Breast epithelium (tissue), 4 donors: ENCODE measurements around the gene SLIT1. TPM values are rescaled to one million over a fixed set of nuclear protein-coding genes. Genes with fewer than 3 reads are reported as not detected.

Experiments
- DNase-seq, 2 donors: peaks; one replicate each; pipeline ENCODE4 v3.0.0-alpha.2; 2019; ENCODE audit warnings: low spot score in 2 of 2
- H3K27ac ChIP-seq, 2 donors: fragments of 200-600 bp; sonication (generic) in 1 of 2; one replicate each; pipeline ENCODE4 v1.5.1; 2016 to 2019; ENCODE audit warnings: mild to moderate bottlenecking in 1 of 2
- H3K27me3 ChIP-seq, 2 donors: fragments of 200-600 bp; sonication (generic) in 1 of 2; one replicate each; pipeline versions ENCODE4 v1.5.1 to v1.6.0; 2017 to 2019; ENCODE audit warnings: control low read depth in 1 of 2, mild to moderate bottlenecking in 1 of 2
- H3K36me3 ChIP-seq: fragments of 200-600 bp; one replicate; pipeline ENCODE4 v1.5.1; 2019
- H3K4me1 ChIP-seq, 2 donors: fragments of 200-600 bp; sonication (generic); one replicate each; pipeline ENCODE4 v1.5.1; 2016 to 2019; ENCODE audit warnings: control low read depth in 1 of 2
- H3K4me3 ChIP-seq, 3 donors: fragments of 200-600 bp; sonication (generic); 1 replicate in 2 of 3; 2 replicates in 1 of 3; pipeline ENCODE4 v1.5.1; 2016 to 2019; ENCODE audit warnings: mild to moderate bottlenecking in 3 of 3, moderate library complexity in 2 of 3
- H3K9me3 ChIP-seq, 2 donors: fragments of 200-600 bp; sonication (generic) in 1 of 2; one replicate each; pipeline ENCODE4 v1.5.1; 2016 to 2019; ENCODE audit warnings: control low read depth in 1 of 2
- CTCF ChIP-seq, 3 donors: fragments of 450-650 bp; IDR thresholded peaks; one replicate each; pipeline ENCODE4 v1.5.1; 2016 to 2017; ENCODE audit warnings: antibody characterized with exemption in 3 of 3, mild to moderate bottlenecking in 3 of 3, moderate library complexity in 3 of 3
- POLR2A ChIP-seq: fragments of 450-650 bp; IDR thresholded peaks from one replicate; pipeline ENCODE4 v1.6.1; 2016; ENCODE audit warnings: antibody characterized with exemption, mild to moderate bottlenecking, moderate library complexity
- POLR2AphosphoS5 ChIP-seq, 3 donors: sonication (generic); formaldehyde crosslinking; IDR thresholded peaks; one replicate each; pipeline ENCODE4 v1.6.1; 2017; ENCODE audit warnings: antibody characterized with exemption in 3 of 3
- intact Hi-C: fragments of 100-400 bp; cut with DNase I; formaldehyde crosslinking; loops from one replicate; pipeline ENCODE4 v1.15.1; 2023; ENCODE audit warnings: low total_unique reads
- total RNA-seq, 3 donors: library from RNA; depleted of rRNA; stranded (reverse); fragments of >200 nt; gene quantifications; one replicate each; pipeline ENCODE4 v1.1.0, GENCODE V29; 2016

SLIT1 gene
- total RNA-seq, 3 donors from 2014 or later = under 0.01 to 0.44 (median 0.16) TPM

GRCh38 chr10:97043563-97043855 lies 142.2 kb downstream of the SLIT1 start:
- H3K36me3 ChIP-seq = no peaks in the 10 kb centered on the region
- H3K27ac ChIP-seq = no peak overlapping the region
- H3K27me3 ChIP-seq = no peaks in the 10 kb centered on the region
- no peak for DNase-seq
- H3K9me3 ChIP-seq = no peaks in the 10 kb centered on the region
- no peak for TF ChIP-seq POLR2AphosphoS5 (IDR thresholded peaks at IDR 0.05)
- no peak for TF ChIP-seq POLR2A
- no peak for TF ChIP-seq CTCF (IDR thresholded peaks at IDR 0.05)
- intact Hi-C loops = no loop called here
- H3K4me1 ChIP-seq = no peaks in the 10 kb centered on the region
- no peak overlapping the region for H3K4me3 ChIP-seq

- intact Hi-C loops = no loop called here
- Histone ChIP-seq H3K9me3 (no peaks in the 10 kb centered on the region), H3K27ac (no peak overlapping the region), H3K4me3 (no peak overlapping the region), H3K4me1 (no peaks in the 10 kb centered on the region), H3K36me3 (no peaks in the 10 kb centered on the region), H3K27me3 (no peaks in the 10 kb centered on the region)
- no peak for DNase-seq
- TF ChIP-seq CTCF (IDR thresholded peaks at IDR 0.05) (no peak), POLR2AphosphoS5 (IDR thresholded peaks at IDR 0.05) (no peak), POLR2A (no peak)
Observed at GRCh38 chr10:97042716-97043562, 142.8 kb downstream of the SLIT1 start.

- TF ChIP-seq CTCF (IDR thresholded peaks at IDR 0.05) (no peak), POLR2AphosphoS5 (IDR thresholded peaks at IDR 0.05) (no peak), POLR2A (no peak)
- H3K27ac ChIP-seq = no peak overlapping the region
- H3K4me3 ChIP-seq = no peak overlapping the region
- DNase-seq = no peak
- H3K9me3 ChIP-seq = no peaks in the 10 kb centered on the region
- no peaks in the 10 kb centered on the region for H3K27me3 ChIP-seq
- H3K4me1 ChIP-seq = peaks cover 0 to 5% of the 10 kb centered on the region in 2 donors
- intact Hi-C loops = no loop called here
- H3K36me3 ChIP-seq = no peaks in the 10 kb centered on the region
Observed at GRCh38 chr10:97042081-97042480, 143.7 kb downstream of the SLIT1 start.

GRCh38 chr10:97040706-97041105 lies 145.1 kb downstream of the SLIT1 start:
- peaks cover 0 to 5% of the 10 kb centered on the region in 2 donors for H3K4me1 ChIP-seq
- H3K9me3 ChIP-seq = no peaks in the 10 kb centered on the region
- H3K36me3 ChIP-seq = no peaks in the 10 kb centered on the region
- H3K27ac ChIP-seq = no peak overlapping the region
- intact Hi-C loops = no loop called here
- TF ChIP-seq CTCF (IDR thresholded peaks at IDR 0.05) = no peak
- no peak for TF ChIP-seq POLR2AphosphoS5 (IDR thresholded peaks at IDR 0.05)
- no peak for TF ChIP-seq POLR2A
- H3K27me3 ChIP-seq = no peaks in the 10 kb centered on the region
- no peak for DNase-seq
- no peak overlapping the region for H3K4me3 ChIP-seq

- H3K27me3 ChIP-seq = no peaks in the 10 kb centered on the region
- TF ChIP-seq POLR2AphosphoS5 (IDR thresholded peaks at IDR 0.05) = no peak
- TF ChIP-seq POLR2A = no peak
- no peak for TF ChIP-seq CTCF (IDR thresholded peaks at IDR 0.05)
- H3K4me1 ChIP-seq = peaks cover 0 to 5% of the 10 kb centered on the region in 2 donors
- no peak overlapping the region for H3K4me3 ChIP-seq
- intact Hi-C loops = no loop called here
- H3K9me3 ChIP-seq = no peaks in the 10 kb centered on the region
- no peak overlapping the region for H3K27ac ChIP-seq
- H3K36me3 ChIP-seq = no peaks in the 10 kb centered on the region
- no peak for DNase-seq
Observed at GRCh38 chr10:97040248-97040584, 145.5 kb downstream of the SLIT1 start.
